Measurements from ENCODE around the gene NAGA.

The NAGA gene

GRCh38 chr22:42041784-42042183, 28.8 kb downstream of the NAGA start:
- H3K4me3 ChIP-seq (ENCODE audit: low read depth, low read length) = no peak overlapping the region
- ChIA-PET CTCF (no interaction called here), POLR2A (no interaction called here)
- no peak for DNase-seq (ENCODE audit: low read depth, low spot score)
- TF ChIP-seq CTCF (IDR thresholded peaks at IDR 0.05; ENCODE audit: insufficient read depth, low read length, missing control alignments) = no peak

- POLR2A ChIA-PET = interaction anchor here (0.7 kb wide), 1 partner anchor 24 kb away, joined by 3 read pairs; no protein-coding TSS in a partner anchor
These were observed 31.3 kb downstream of the NAGA start for GRCh38 chr22:42039271-42039670.

GRCh38 chr22:42035256-42035655, 35.4 kb downstream of the NAGA start:
- H3K4me3 ChIP-seq (ENCODE audit: low read depth, low read length) = no peak overlapping the region
- POLR2A ChIA-PET = no interaction called here
- no peak for DNase-seq (ENCODE audit: low read depth, low spot score)

More at GRCh38 chr22:42039271-42039670, 31.3 kb downstream of the NAGA start:
- TF ChIP-seq CTCF (IDR thresholded peaks at IDR 0.05; ENCODE audit: insufficient read depth, low read length, missing control alignments) = no peak
- CTCF ChIA-PET = no interaction called here
- no peak overlapping the region for H3K4me3 ChIP-seq (ENCODE audit: low read depth, low read length)
- DNase-seq (ENCODE audit: low read depth, low spot score) = no peak

GRCh38 chr22:42033263-42034181, 37.1 kb downstream of the NAGA start:
- no peak for TF ChIP-seq CTCF (IDR thresholded peaks at IDR 0.05; ENCODE audit: insufficient read depth, low read length, missing control alignments)
- no peak overlapping the region for H3K4me3 ChIP-seq (ENCODE audit: low read depth, low read length)
- ChIA-PET CTCF (no interaction called here), POLR2A (no interaction called here)
- no peak for DNase-seq (ENCODE audit: low read depth, low spot score)

More at GRCh38 chr22:42035256-42035655, 35.4 kb downstream of the NAGA start:
- CTCF ChIA-PET = no interaction called here
- TF ChIP-seq CTCF (IDR thresholded peaks at IDR 0.05; ENCODE audit: insufficient read depth, low read length, missing control alignments) = no peak

GRCh38 chr22:42026705-42027104, 43.9 kb downstream of the NAGA start:
- POLR2A ChIA-PET = no interaction called here
- no peak overlapping the region for H3K4me3 ChIP-seq (ENCODE audit: low read depth, low read length)
- no peak for DNase-seq (ENCODE audit: low read depth, low spot score)
- no peak for TF ChIP-seq CTCF (IDR thresholded peaks at IDR 0.05; ENCODE audit: insufficient read depth, low read length, missing control alignments)
- CTCF ChIA-PET = no interaction called here

GRCh38 chr22:42025421-42025820, 45.2 kb downstream of the NAGA start:
- no peak overlapping the region for H3K4me3 ChIP-seq (ENCODE audit: low read depth, low read length)
- CTCF ChIA-PET = no interaction called here
- TF ChIP-seq CTCF (IDR thresholded peaks at IDR 0.05; ENCODE audit: insufficient read depth, low read length, missing control alignments) = no peak
- no peak for DNase-seq (ENCODE audit: low read depth, low spot score)
- POLR2A ChIA-PET = no interaction called here

All from AG04449 (cell line).